Kidney (tissue), 14 donors: ENCODE data around the gene SPRYD3. TPM values are rescaled to one million over a fixed set of nuclear protein-coding genes. Genes with fewer than 3 reads are reported as not detected.

Source experiments
- DNase-seq, 5 donors: peaks; one replicate each; pipeline ENCODE4 v3.0.0-alpha.2; 2013 to 2020
- FAIRE-seq: peaks from 2 replicates; lab custom pipeline; 2012; peaks lifted over from hg19 to GRCh38; lab: Jason Lieb, UNC
- H3K27ac ChIP-seq, 2 donors: one replicate each; pipeline ENCODE4 v1.7.0; 2013; ENCODE audit warnings: low read depth in 2 of 2, low read length in 2 of 2, inconsistent platforms in 1 of 2
- H3K27me3 ChIP-seq: one replicate; pipeline ENCODE4 v1.7.1; 2013; ENCODE audit warnings: low read length, inconsistent platforms; ENCODE audit not compliant: control insufficient read depth, insufficient read depth
- H3K36me3 ChIP-seq, 3 donors: one replicate each; pipeline versions ENCODE4 v1.7.0 to v1.7.1; 2013; ENCODE audit warnings: low read length in 3 of 3, control low read depth in 1 of 3, inconsistent platforms in 1 of 3; ENCODE audit not compliant: insufficient read depth in 3 of 3, control insufficient read depth in 2 of 3
- H3K4me1 ChIP-seq, 3 donors: one replicate each; pipeline versions ENCODE4 v1.7.0 to v1.7.1; 2013; ENCODE audit warnings: low read length in 3 of 3, inconsistent platforms in 1 of 3, low read depth in 1 of 3; ENCODE audit not compliant: control insufficient read depth in 2 of 3, insufficient read depth in 2 of 3
- H3K4me3 ChIP-seq, 3 donors: one replicate each; pipeline versions ENCODE4 v1.7.0 to v1.8.1; 2013; ENCODE audit warnings: low read length in 3 of 3, control low read depth in 1 of 3, inconsistent platforms in 1 of 3
- H3K9ac ChIP-seq, 3 donors: one replicate each; pipeline versions ENCODE4 v1.7.0 to v1.7.1; 2013; ENCODE audit warnings: low read length in 3 of 3, control low read depth in 1 of 3, inconsistent platforms in 1 of 3
- H3K9me3 ChIP-seq, 3 donors: one replicate each; pipeline versions ENCODE4 v1.7.0 to v1.7.1; 2013; ENCODE audit warnings: low read length in 3 of 3, control low read depth in 1 of 3, inconsistent platforms in 1 of 3; ENCODE audit not compliant: control insufficient read depth in 2 of 3, insufficient read depth in 1 of 3
- intact Hi-C: fragments of 100-400 bp; cut with DNase I; formaldehyde crosslinking; loops from one replicate; pipeline ENCODE4 v1.11.1; 2022
- polyA plus RNA-seq: library from polyadenylated mRNA; stranded (reverse); fragments of 350-450 nt; fragmentation: Illumina TruSeq; extraction: RNeasy Lipid Tissue Mini Kit (QIAGEN cat#74804); gene quantifications from one replicate; pipeline ENCODE4 v1.2.3, GENCODE V29; 2014; ENCODE audit warnings: low read depth, low replicate concordance; ENCODE audit not compliant: insufficient read depth
- total RNA-seq: library from RNA; stranded (reverse); fragmentation: NEBNext Ultra II Directional; extraction: Animal tissue kit (Norgen Biotek cat#: 25700); gene quantifications from one replicate; pipeline ENCODE4 v1.2.1, GENCODE V29; 2021
- TF ChIP-seq, protein P1 (sequence below): IDR thresholded peaks from 3 replicates; pipeline ENCODE4 v1.5.1; 2012; ENCODE audit warnings: mild to moderate bottlenecking, moderate library complexity, borderline replicate concordance; ENCODE audit not compliant: insufficient read depth; ENCODE audit errors: extremely low read depth
- donor health status: control.
- donor health status: control.
- donor health status: control.
- donor health status: control.
- donor health status: control.
- donor health status: DM: yes; HTN: yes; CAD: no.
- donor health status: Normal renal cell carcinoma (clear cell type).

Gene SPRYD3
- total and polyA plus RNA-seq, 2 donors from 2014 or later = 40.0 to 72.3 TPM

DNA sequence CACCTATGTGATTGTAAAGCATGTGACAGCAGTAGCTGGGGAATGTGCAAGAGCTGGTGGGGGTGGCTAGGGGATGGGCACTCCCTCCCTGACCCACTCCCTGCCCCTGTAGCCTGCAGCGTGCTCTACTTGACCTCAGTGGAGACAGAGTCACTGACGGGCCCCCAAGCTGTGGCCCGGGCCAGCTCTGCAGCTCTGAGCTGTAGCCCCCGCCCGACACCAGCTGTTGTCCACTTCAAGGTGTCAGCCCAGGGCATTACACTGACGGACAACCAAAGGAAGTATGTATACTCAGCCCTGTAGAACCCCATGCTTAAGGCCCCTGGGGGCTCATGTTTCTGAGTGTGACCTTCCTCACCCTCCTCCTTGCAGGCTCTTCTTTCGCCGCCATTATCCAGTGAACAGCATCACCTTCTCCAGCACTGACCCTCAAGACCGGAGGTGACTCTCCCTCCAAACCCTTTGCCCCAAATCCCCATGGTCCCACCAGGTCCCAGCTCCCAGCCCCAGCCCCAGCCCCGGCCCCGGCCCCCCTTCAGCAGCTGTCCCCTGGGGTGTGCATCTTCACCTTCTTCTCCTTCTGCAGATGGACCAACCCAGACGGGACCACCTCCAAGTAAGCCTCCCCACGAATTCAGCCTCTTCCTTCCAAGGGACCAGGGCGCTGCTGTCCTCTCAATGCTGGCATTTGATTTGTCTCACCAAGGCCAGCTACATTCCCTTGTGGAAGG lies 16.0 kb downstream of the SPRYD3 start:
- no peaks in the 10 kb centered on the region for H3K27me3 ChIP-seq
- H3K27ac ChIP-seq = peak overlapping the region in 1 of 2 donors; percentile 6
- H3K9ac ChIP-seq = no peak overlapping the region
- H3K9me3 ChIP-seq = no peaks in the 10 kb centered on the region
- peaks cover 0 to 41% (median 12%) of the 10 kb centered on the region in 3 donors for H3K36me3 ChIP-seq
- no peak overlapping the region for H3K4me3 ChIP-seq
- DNase-seq (peak in 2 of 5 donors; percentile 58 to 77), FAIRE-seq (no peak)
- H3K4me1 ChIP-seq = peaks cover 0 to 37% (median 9%) of the 10 kb centered on the region in 3 donors
- TF ChIP-seq, protein P1, sequence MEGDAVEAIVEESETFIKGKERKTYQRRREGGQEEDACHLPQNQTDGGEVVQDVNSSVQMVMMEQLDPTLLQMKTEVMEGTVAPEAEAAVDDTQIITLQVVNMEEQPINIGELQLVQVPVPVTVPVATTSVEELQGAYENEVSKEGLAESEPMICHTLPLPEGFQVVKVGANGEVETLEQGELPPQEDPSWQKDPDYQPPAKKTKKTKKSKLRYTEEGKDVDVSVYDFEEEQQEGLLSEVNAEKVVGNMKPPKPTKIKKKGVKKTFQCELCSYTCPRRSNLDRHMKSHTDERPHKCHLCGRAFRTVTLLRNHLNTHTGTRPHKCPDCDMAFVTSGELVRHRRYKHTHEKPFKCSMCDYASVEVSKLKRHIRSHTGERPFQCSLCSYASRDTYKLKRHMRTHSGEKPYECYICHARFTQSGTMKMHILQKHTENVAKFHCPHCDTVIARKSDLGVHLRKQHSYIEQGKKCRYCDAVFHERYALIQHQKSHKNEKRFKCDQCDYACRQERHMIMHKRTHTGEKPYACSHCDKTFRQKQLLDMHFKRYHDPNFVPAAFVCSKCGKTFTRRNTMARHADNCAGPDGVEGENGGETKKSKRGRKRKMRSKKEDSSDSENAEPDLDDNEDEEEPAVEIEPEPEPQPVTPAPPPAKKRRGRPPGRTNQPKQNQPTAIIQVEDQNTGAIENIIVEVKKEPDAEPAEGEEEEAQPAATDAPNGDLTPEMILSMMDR = no peak
- intact Hi-C loops = loop anchor here (10.0 kb wide), 1 partner anchor 132 kb away; no protein-coding TSS in a partner anchor

DNA sequence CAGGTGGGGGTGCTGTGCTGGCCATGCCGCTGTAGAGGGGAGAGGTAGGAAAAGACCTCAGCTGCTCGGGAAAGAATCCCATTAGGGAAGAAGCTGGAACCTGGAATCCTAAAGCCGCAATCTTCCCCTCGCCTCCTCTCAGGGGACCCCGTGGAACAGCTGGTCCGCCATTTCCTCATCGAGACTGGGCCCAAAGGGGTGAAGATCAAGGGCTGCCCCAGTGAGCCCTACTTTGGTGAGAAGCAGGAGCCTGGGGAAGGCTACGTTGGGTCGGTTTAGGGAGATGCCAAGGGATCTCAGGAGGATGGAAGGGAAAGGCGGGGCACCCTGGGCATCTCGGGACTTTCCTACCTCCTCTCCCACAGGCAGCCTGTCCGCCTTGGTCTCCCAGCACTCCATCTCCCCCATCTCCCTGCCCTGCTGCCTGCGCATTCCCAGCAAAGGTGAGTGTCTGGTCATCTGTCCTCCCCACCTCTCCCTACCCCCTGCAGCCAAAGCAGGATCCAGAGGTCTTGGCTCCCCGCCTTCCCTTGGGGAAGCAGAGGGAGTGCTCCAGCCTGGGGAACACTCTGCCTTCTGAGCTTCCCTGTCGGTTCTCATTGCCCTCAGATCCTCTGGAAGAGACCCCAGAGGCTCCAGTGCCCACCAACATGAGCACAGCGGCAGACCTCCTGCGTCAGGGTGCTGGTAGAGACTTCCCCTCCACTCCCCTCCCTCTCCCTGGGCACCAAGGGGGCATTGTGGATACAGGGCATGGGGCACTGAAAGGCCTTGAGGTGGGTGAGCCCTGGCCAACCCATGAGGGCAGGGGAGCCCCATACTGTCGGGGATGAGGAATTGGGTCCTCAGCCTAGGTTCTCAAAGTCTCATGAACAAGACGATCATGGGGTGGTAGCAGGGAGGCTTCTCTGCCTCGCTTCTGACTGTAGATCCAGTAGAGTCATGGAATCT lies 16.9 kb downstream of the SPRYD3 start:
- DNase-seq = peak in 2 of 5 donors; percentile 45 to 72

DNA sequence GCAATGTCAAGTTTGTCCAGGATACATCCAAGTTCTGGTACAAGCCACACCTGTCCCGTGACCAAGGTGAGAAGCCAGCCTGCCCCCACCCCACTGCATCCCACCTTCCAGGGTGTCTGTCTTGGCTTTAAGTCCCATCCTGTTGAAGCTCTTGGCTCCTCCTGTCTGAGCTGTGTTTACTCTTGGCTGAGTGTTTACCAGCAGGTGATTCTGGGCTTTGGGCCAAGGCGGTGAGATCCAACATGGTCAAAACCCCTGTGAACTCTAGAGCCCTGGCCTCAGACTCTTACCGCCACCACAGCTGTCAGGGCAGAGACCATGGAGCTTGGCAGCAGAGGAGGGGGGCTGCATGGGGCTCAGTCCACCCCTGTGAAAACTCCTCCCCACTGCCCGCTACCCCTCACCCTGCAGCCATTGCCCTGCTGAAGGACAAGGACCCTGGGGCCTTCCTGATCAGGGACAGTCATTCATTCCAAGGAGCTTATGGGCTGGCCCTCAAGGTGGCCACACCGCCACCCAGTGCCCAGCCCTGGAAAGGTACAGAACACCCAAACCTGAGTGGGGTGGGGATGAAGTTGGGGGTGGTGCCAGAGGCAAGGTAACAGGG lies 17.7 kb downstream of the SPRYD3 start:
- TF ChIP-seq, protein P1 = peak; percentile 26
- Histone ChIP-seq H3K27ac (peak overlapping the region; percentile 1 to 51), H3K4me3 (no peak overlapping the region), H3K9ac (peak overlapping the region in 1 of 3 donors; percentile 10), H3K27me3 (no peaks in the 10 kb centered on the region), H3K9me3 (no peaks in the 10 kb centered on the region), H3K4me1 (peaks cover 0 to 37% (median 9%) of the 10 kb centered on the region in 3 donors), H3K36me3 (peaks cover 0 to 45% (median 18%) of the 10 kb centered on the region in 3 donors)
- intact Hi-C loops = loop anchor here (10.0 kb wide), 1 partner anchor 133 kb away; no protein-coding TSS in a partner anchor
- FAIRE-seq (no peak), DNase-seq (peak in 2 of 5 donors; percentile 51 to 71)

More for the DNA sequence above, 16.9 kb downstream of the SPRYD3 start:
- Histone ChIP-seq H3K27me3 (no peaks in the 10 kb centered on the region), H3K9ac (no peak overlapping the region), H3K4me1 (peaks cover 0 to 37% (median 9%) of the 10 kb centered on the region in 3 donors), H3K36me3 (peaks cover 0 to 45% (median 15%) of the 10 kb centered on the region in 3 donors), H3K9me3 (no peaks in the 10 kb centered on the region), H3K27ac (peak overlapping the region in 1 of 2 donors; percentile 1), H3K4me3 (no peak overlapping the region)
- intact Hi-C loops = loop anchor here (10.0 kb wide), 1 partner anchor 133 kb away; no protein-coding TSS in a partner anchor
- TF ChIP-seq, protein P1 = no peak
- FAIRE-seq = no peak
